ENCODE results near the gene MKLN1. TPM values are rescaled to one million over a fixed set of nuclear protein-coding genes. Genes with fewer than 3 reads are reported as not detected.
"Not testable (repeated sequence)": the region's sequence is repeated elsewhere in the genome, so short reads cannot be mapped to it uniquely, and the experiment has no call there.

The MKLN1 gene
- total and polyA plus RNA-seq, 12 donors = 9.5 to 48.2 (median 41.1) TPM

- H3K4me1 ChIP-seq = peaks cover 17 to 79% (median 53%) of the 10 kb centered on the region in 9 donors
- H3K27me3 ChIP-seq = no peaks in the 10 kb centered on the region
- ATAC-seq (no peak), DNase-seq (no peak)
- WGBS, 2 donors = 84 to 88% methylated on average over 9 of the region's 9 CpGs
- peak overlapping the region in 7 of 10 donors; percentile 13 to 82 (median 58) for H3K27ac ChIP-seq
- H3K4me3 ChIP-seq = no peak overlapping the region
- H3K36me3 ChIP-seq = peaks cover 0 to 53% (median 6%) of the 10 kb centered on the region in 9 donors
- intact Hi-C loops (cut with DNase I) = loop anchor here in 3 of 10 donors (5.0 to 10.0 kb wide), 3 partner anchors 41 to 141 kb away; no protein-coding TSS in a partner anchor
- no peak for TF ChIP-seq CTCF (IDR thresholded peaks at IDR 0.05)
- H3K9me3 ChIP-seq = no peaks in the 10 kb centered on the region
These were observed 183.4 kb downstream of the MKLN1 start for GRCh38 chr7:131511071-131511470.

GRCh38 chr7:131511774-131512535, 184.3 kb downstream of the MKLN1 start:
- WGBS, 2 donors = 55 to 57% methylated on average over 15 of the region's 15 CpGs
- DNase-seq = no peak

GRCh38 chr7:131513245-131514061, 185.8 kb downstream of the MKLN1 start:
- Histone ChIP-seq H3K27me3 (no peaks in the 10 kb centered on the region), H3K4me1 (peaks cover 13 to 81% (median 46%) of the 10 kb centered on the region in 9 donors), H3K27ac (peak overlapping the region in 9 of 10 donors; percentile 3 to 82 (median 50)), H3K36me3 (peaks cover 0 to 29% (median 6%) of the 10 kb centered on the region in 9 donors), H3K9me3 (no peaks in the 10 kb centered on the region), H3K4me3 (no peak overlapping the region)
- intact Hi-C loops (cut with DNase I) = loop anchor here in 4 of 10 donors (2.0 to 10.0 kb wide), 4 partner anchors 27 to 139 kb away; no protein-coding TSS in a partner anchor
- ATAC-seq (peak; percentile 85 to 93 (median 91)), DNase-seq (peak; percentile 85 to 86)
- WGBS, 2 donors = 39% methylated on average over 11 of the region's 11 CpGs
- peak; percentile 85 to 99 (median 96) for TF ChIP-seq CTCF (IDR thresholded peaks at IDR 0.05)

More at GRCh38 chr7:131511774-131512535, 184.3 kb downstream of the MKLN1 start:
- Histone ChIP-seq H3K36me3 (peaks cover 0 to 44% (median 6%) of the 10 kb centered on the region in 9 donors), H3K27ac (peak overlapping the region; percentile 12 to 82 (median 57)), H3K4me3 (no peak overlapping the region), H3K4me1 (peaks cover 17 to 81% (median 52%) of the 10 kb centered on the region in 9 donors), H3K9me3 (no peaks in the 10 kb centered on the region), H3K27me3 (no peaks in the 10 kb centered on the region)
- peak in 6 of 8 donors; percentile 3 to 50 (median 24) for ATAC-seq
- no peak for TF ChIP-seq CTCF (IDR thresholded peaks at IDR 0.05)
- intact Hi-C loops (cut with DNase I) = loop anchor here in 5 of 10 donors (1.0 to 10.0 kb wide), 5 partner anchors 29 to 140 kb away; no protein-coding TSS in a partner anchor

GRCh38 chr7:131515471-131515870, 187.8 kb downstream of the MKLN1 start:
- intact Hi-C loops (cut with DNase I) = loop anchor here in 2 of 10 donors (5.0 to 10.0 kb wide), 2 partner anchors 42 to 109 kb away; partner anchors contain the start of gene PODXL (in 1 of the 2)
- not testable (repeated sequence) for H3K36me3 ChIP-seq, H3K4me3 ChIP-seq, DNase-seq, H3K9me3 ChIP-seq, H3K27me3 ChIP-seq, ATAC-seq
- WGBS, 2 donors = 95% methylated on average over 7 of the region's 7 CpGs
- peak overlapping the region in 2 of 10 donors; percentile 56 to 89 for H3K27ac ChIP-seq
- H3K4me1 ChIP-seq = peaks cover 11 to 86% (median 46%) of the 10 kb centered on the region in 9 donors
